Tibial nerve (tissue), 4 donors: ENCODE data around the gene PPP2R5B. TPM values are rescaled to one million over a fixed set of nuclear protein-coding genes. Genes with fewer than 3 reads are reported as not detected.
"Not testable (repeated sequence)": the region's sequence is repeated elsewhere in the genome, so short reads cannot be mapped to it uniquely, and the experiment has no call there.

Source experiments
- DNase-seq, 2 donors: peaks; one replicate each; pipeline ENCODE4 v3.0.0-alpha.2; 2019; ENCODE audit warnings: low spot score in 2 of 2
- H3K27ac ChIP-seq, 4 donors: fragments of 200-600 bp; sonication (generic) in 3 of 4; one replicate each; pipeline ENCODE4 v1.5.1; 2017 to 2019; ENCODE audit warnings: mild to moderate bottlenecking in 1 of 4
- H3K27me3 ChIP-seq, 2 donors: fragments of 200-600 bp; sonication (generic) in 1 of 2; one replicate each; pipeline versions ENCODE4 v1.5.1 to v1.6.0; 2017 to 2019
- H3K36me3 ChIP-seq, 3 donors: fragments of 200-600 bp; sonication (generic); one replicate each; pipeline ENCODE4 v1.5.1; 2018 to 2019
- H3K4me1 ChIP-seq, 4 donors: fragments of 200-600 bp; sonication (generic) in 3 of 4; one replicate each; pipeline ENCODE4 v1.5.1; 2017 to 2019
- H3K4me3 ChIP-seq, 4 donors: fragments of 200-600 bp; sonication (generic) in 3 of 4; one replicate each; pipeline ENCODE4 v1.5.1; 2017 to 2019; ENCODE audit warnings: mild to moderate bottlenecking in 1 of 4, moderate library complexity in 1 of 4
- H3K9me3 ChIP-seq, 4 donors: fragments of 200-600 bp; sonication (generic) in 3 of 4; one replicate each; pipeline ENCODE4 v1.5.1; 2017 to 2019
- CTCF ChIP-seq, 5 experiments: fragments of 200-600 bp in 3 of 5; fragments of 450-650 bp in 2 of 5; sonication (generic) in 3 of 5; IDR thresholded peaks; one replicate each; pipeline ENCODE4 v1.5.1; 2016 to 2019; ENCODE audit warnings: antibody characterized with exemption in 5 of 5, mild to moderate bottlenecking in 3 of 5, moderate library complexity in 2 of 5
- EP300 ChIP-seq, 2 donors: sonication (generic); formaldehyde crosslinking; IDR thresholded peaks; one replicate each; pipeline ENCODE4 v1.6.1; 2017; ENCODE audit warnings: antibody characterized with exemption in 2 of 2, mild to moderate bottlenecking in 1 of 2
- POLR2A ChIP-seq, 2 donors: fragments of 450-650 bp; IDR thresholded peaks; one replicate each; pipeline ENCODE4 v1.6.1; 2017; ENCODE audit warnings: antibody characterized with exemption in 2 of 2, mild to moderate bottlenecking in 2 of 2, moderate library complexity in 2 of 2
- WGBS, 2 donors: methylation state at CpG; one replicate each; pipeline ENCODE4 v1.1.5; 2018; 5-methylcytosine and 5-hydroxymethylcytosine counted together
- small RNA-seq: library from RNA; depleted of rRNA; stranded (forward); fragments of <200 nt; gene quantifications from one replicate; pipeline ENCODE3, GENCODE V24; 2016
- total RNA-seq, 4 donors: library from RNA; depleted of rRNA; stranded (reverse); fragments of >200 nt; gene quantifications; one replicate each; pipeline ENCODE4 v1.1.0, GENCODE V29; 2016

Gene PPP2R5B
- total RNA-seq, 4 donors from 2014 or later = 10.7 to 21.4 (median 20.2) TPM

- no peak overlapping the region for H3K4me3 ChIP-seq
- H3K9me3 ChIP-seq = no peaks in the 10 kb centered on the region
- no peak overlapping the region for H3K27ac ChIP-seq
- TF ChIP-seq EP300 (IDR thresholded peaks at IDR 0.05) (no peak), CTCF (IDR thresholded peaks at IDR 0.05) (no peak)
- WGBS, 2 donors = 78 to 80% methylated on average over 5 of the region's 5 CpGs
- no peak for DNase-seq
- no peaks in the 10 kb centered on the region for H3K36me3 ChIP-seq
- peaks cover 0 to 11% (median 0%) of the 10 kb centered on the region in 4 donors for H3K4me1 ChIP-seq
- H3K27me3 ChIP-seq = peaks cover 0 to 23% of the 10 kb centered on the region in 2 donors
Observed at GRCh38 chr11:64974124-64974523, 49.6 kb downstream of the PPP2R5B start.

DNA sequence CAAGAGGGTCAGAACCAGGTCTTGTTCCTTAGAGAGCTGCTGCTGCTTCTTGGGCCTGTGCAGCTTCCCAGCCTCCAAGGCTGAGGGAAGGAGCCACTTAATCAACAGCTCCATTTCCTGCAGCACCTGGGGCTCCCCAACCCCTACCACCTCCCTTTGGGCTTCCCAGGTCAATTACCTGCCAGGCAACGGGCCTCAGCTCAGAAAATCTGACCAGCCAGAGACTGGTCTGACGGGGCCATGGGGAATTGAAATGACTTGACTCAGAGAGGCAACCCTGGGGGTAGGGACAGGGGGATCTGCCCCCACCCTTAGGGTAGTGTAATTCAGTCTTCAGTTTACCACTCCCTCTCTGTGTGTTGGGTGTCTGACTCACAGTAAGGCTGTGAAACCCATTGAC lies 52.2 kb downstream of the PPP2R5B start:
- Histone ChIP-seq H3K27ac (no peak overlapping the region), H3K4me1 (peaks cover 0 to 8% (median 0%) of the 10 kb centered on the region in 4 donors), H3K9me3 (no peaks in the 10 kb centered on the region), H3K4me3 (no peak overlapping the region), H3K36me3 (no peaks in the 10 kb centered on the region), H3K27me3 (peaks cover 0 to 19% of the 10 kb centered on the region in 2 donors)
- no peak for DNase-seq
- TF ChIP-seq CTCF (IDR thresholded peaks at IDR 0.05) = no peak
- no peak for TF ChIP-seq EP300 (IDR thresholded peaks at IDR 0.05)
- TF ChIP-seq POLR2A (IDR thresholded peaks at IDR 0.05) = no peak
- 83 to 100% methylated on average over 1 to 2 of the region's 2 CpGs for WGBS, 2 donors

- not testable (repeated sequence) for H3K4me3 ChIP-seq, DNase-seq, H3K27ac ChIP-seq, H3K9me3 ChIP-seq, H3K36me3 ChIP-seq, H3K27me3 ChIP-seq, H3K4me1 ChIP-seq
- WGBS, 2 donors = 76 to 85% methylated on average over 5 of the region's 5 CpGs
Observed at GRCh38 chr11:64983339-64983738, 58.9 kb downstream of the PPP2R5B start.

Small RNAs within 50 kb of the gene (small RNA-seq; reads per million reads assigned to genes)
- gene MIR6749 (not detected), gene MIR6750 (not detected)

Other genes with a start within 250 kb of the PPP2R5B start
- 10 to 100 TPM in 2 of 4 donors, 1 to 10 TPM in 2; 1.7 to 25.5 (median 8.7) TPM for gene NRXN2, start 201.5 kb upstream of the PPP2R5B start, total RNA-seq
- gene RASGRP2, start 180.5 kb upstream of the PPP2R5B start, total RNA-seq = 10 to 100 TPM; 35.4 to 87.0 (median 59.0) TPM
- gene PYGM, start 164.7 kb upstream of the PPP2R5B start, total RNA-seq = 10 to 100 TPM in 2 of 4 donors, 1 to 10 TPM in 2; 2.1 to 18.6 (median 9.9) TPM
- gene SF1, start 146.1 kb upstream of the PPP2R5B start, total RNA-seq = 100 to 1,000 TPM; 368 to 416 (median 372) TPM
- gene MAP4K2, start 121.5 kb upstream of the PPP2R5B start, total RNA-seq = 10 to 100 TPM; 10.6 to 22.2 (median 13.5) TPM
- 10 to 100 TPM; 15.3 to 30.9 (median 19.7) TPM for gene MEN1, start 114.1 kb upstream of the PPP2R5B start, total RNA-seq
- under 1 TPM in 3 of 4 donors, not detected in 1; under 0.01 to 0.30 (median 0.21) TPM for gene CDC42BPG, start 80.0 kb upstream of the PPP2R5B start, total RNA-seq
- 10 to 100 TPM; 35.2 to 93.9 (median 42.6) TPM for gene EHD1, start 46.1 kb upstream of the PPP2R5B start, total RNA-seq
- gene ATG2A, start 7.5 kb upstream of the PPP2R5B start, total RNA-seq = 10 to 100 TPM; 33.0 to 93.6 (median 45.8) TPM
- gene GPHA2, start 11.2 kb downstream of the PPP2R5B start, total RNA-seq = not detected
- not detected for gene MAJIN, start 47.4 kb downstream of the PPP2R5B start, total RNA-seq
- gene BATF2, start 72.3 kb downstream of the PPP2R5B start, total RNA-seq = 1 to 10 TPM in 3 of 4 donors, under 1 TPM in 1; 0.63 to 9.6 (median 1.5) TPM
- 100 to 1,000 TPM; 174 to 267 (median 193) TPM for gene ARL2, start 89.5 kb downstream of the PPP2R5B start, total RNA-seq
- gene SNX15, start 102.8 kb downstream of the PPP2R5B start, total RNA-seq = 10 to 100 TPM; 17.1 to 33.3 (median 24.2) TPM
- gene SAC3D1, start 116.5 kb downstream of the PPP2R5B start, total RNA-seq = 10 to 100 TPM; 10.6 to 16.3 (median 14.1) TPM
- gene NAALADL1, start 133.9 kb downstream of the PPP2R5B start, total RNA-seq = 10 to 100 TPM; 18.6 to 38.9 (median 29.1) TPM
- 1 to 10 TPM in 1 of 4 donors, under 1 TPM in 1, not detected in 2; 0.90 to 1.3 TPM for gene CDCA5, start 159.4 kb downstream of the PPP2R5B start, total RNA-seq
- 10 to 100 TPM; 28.0 to 48.3 (median 35.1) TPM for gene ZFPL1, start 159.5 kb downstream of the PPP2R5B start, total RNA-seq
- 100 to 1,000 TPM; 193 to 544 (median 439) TPM for gene VPS51, start 171.5 kb downstream of the PPP2R5B start, total RNA-seq
- 10 to 100 TPM; 13.6 to 93.0 (median 41.5) TPM for gene TM7SF2, start 187.2 kb downstream of the PPP2R5B start, total RNA-seq
- gene ZNHIT2, start 193.0 kb downstream of the PPP2R5B start, total RNA-seq = 10 to 100 TPM; 19.2 to 26.8 (median 22.6) TPM
- gene FAU, start 197.4 kb downstream of the PPP2R5B start, total RNA-seq = 1,000 to 10,000 TPM; 1,078 to 1,548 (median 1,229) TPM
- gene MRPL49, start 197.6 kb downstream of the PPP2R5B start, total RNA-seq = 10 to 100 TPM; 48.8 to 55.9 (median 54.2) TPM
- 10 to 100 TPM; 31.6 to 72.6 (median 58.3) TPM for gene SYVN1, start 209.8 kb downstream of the PPP2R5B start, total RNA-seq
- gene SPDYC, start 245.5 kb downstream of the PPP2R5B start, total RNA-seq = not detected